Measurements from ENCODE around the gene SORCS2. TPM values are rescaled to one million over a fixed set of nuclear protein-coding genes. Genes with fewer than 3 reads are reported as not detected.

Gene SORCS2
- total and polyA plus RNA-seq, 2 of the 4 experiments (the other 2 are of a cell fraction): 0.36 to 0.62 TPM

- no peaks in the 10 kb centered on the region for H3K4me1 ChIP-seq (ENCODE audit: control insufficient read depth, insufficient read depth, low read length)
- H3K4me3 ChIP-seq (ENCODE audit: insufficient read depth, low read depth, low read length): no peak overlapping the region
- in situ Hi-C loops (cut with MboI; ENCODE audit: low sequenced_read_pairs): no loop called here
- H2BK15ac ChIP-seq (ENCODE audit: low read depth, low read length): no peak overlapping the region
- H2AK5ac ChIP-seq (ENCODE audit: low read depth, low read length): no peak overlapping the region
- H3K14ac ChIP-seq (replicated peaks; ENCODE audit: low read depth, low read length): no peak overlapping the region
- POLR2A ChIA-PET (ENCODE audit: unreplicated experiment): no interaction called here
- no peaks in the 10 kb centered on the region for H3K9me1 ChIP-seq (ENCODE audit: insufficient read depth, low read length)
- no peak overlapping the region for H2BK20ac ChIP-seq (ENCODE audit: low read depth, low read length)
- no TSS peak for BruUV-seq (replicated peaks)
- H3K79me1 ChIP-seq (ENCODE audit: low read depth in 1 of 2, low read length in 2 of 2): no peaks in the 10 kb centered on the region
- peak; percentile 85 for ATAC-seq (ENCODE audit: low read depth)
- dilution Hi-C loops (cut with HindIII; ENCODE audit: low sequenced_read_pairs, unreplicated experiment): no loop called here
- 56% methylated on average over 9 of the region's 12 CpGs; no CpG with 5 or more reads in 1 of the 2 experiments for WGBS, 2 experiments (ENCODE audit: extremely low coverage in 2 of 2, insufficient read length in 1 of 2)
- H3K4me2 ChIP-seq (ENCODE audit: low read depth, low read length): no peak overlapping the region
- H3K4ac ChIP-seq (ENCODE audit: low read depth, low read length): no peak overlapping the region
- H3K56ac ChIP-seq (ENCODE audit: extremely low read depth, insufficient read depth, low read length): no peak overlapping the region
- H4K91ac ChIP-seq (ENCODE audit: insufficient read depth, low read depth, low read length): no peak overlapping the region
- H3K9me3 ChIP-seq (ENCODE audit: control insufficient read depth, insufficient read depth, low read length): no peaks in the 10 kb centered on the region
- TF ChIP-seq NFE2L2 (IDR thresholded peaks at IDR 0.05; ENCODE audit: low read depth, low read length) (no peak), CTCF (conservative IDR thresholded peaks at IDR 0.05; ENCODE audit: low read depth, low read length) (peak; percentile 53), RAD21 (IDR thresholded peaks at IDR 0.05; ENCODE audit: low read length) (peak; percentile 46)
- no peak overlapping the region for H4K5ac ChIP-seq (ENCODE audit: low read depth, low read length)
- H2AFZ ChIP-seq (replicated peaks; ENCODE audit: low read length, poor library complexity): peak overlapping the region; percentile 70
- intact Hi-C loops (cut with micrococcal nuclease): no loop called here
- peak overlapping the region; percentile 42 for H2AK9ac ChIP-seq (replicated peaks; ENCODE audit: low read depth, low read length, poor library complexity)
- H3K27me3 ChIP-seq (ENCODE audit: control insufficient read depth, insufficient read depth, low read length): peaks cover 43% of the 10 kb centered on the region
- no peak overlapping the region for H3K27ac ChIP-seq (ENCODE audit: insufficient read depth, low read length)
- no peak overlapping the region for H3K23ac ChIP-seq (ENCODE audit: low read depth, low read length)
- peak; percentile 25 for DNase-seq
- H4K8ac ChIP-seq (ENCODE audit: low read depth in 2 of 2, low read length in 2 of 2): no peak overlapping the region
- no peak overlapping the region for H3K9ac ChIP-seq (ENCODE audit: low read depth, low read length)
- no peak overlapping the region for H2BK5ac ChIP-seq (ENCODE audit: low read depth, low read length, poor library complexity, severe bottlenecking)
- H4K20me1 ChIP-seq (ENCODE audit: insufficient read depth, low read length): no peaks in the 10 kb centered on the region
- CTCF ChIA-PET: interaction anchor here (1.0 to 1.2 kb wide), 5 partner anchors 10 to 88 kb away, joined by 3 to 6 read pairs (median 3); no protein-coding TSS in a partner anchor
- no peaks in the 10 kb centered on the region for H3K36me3 ChIP-seq (ENCODE audit: control insufficient read depth, insufficient read depth, low read length)
- H3K18ac ChIP-seq (ENCODE audit: low read depth, low read length): no peak overlapping the region
- H2BK120ac ChIP-seq (ENCODE audit: low read depth, low read length): no peak overlapping the region
These were observed 35.4 kb upstream of the SORCS2 start for GRCh38 chr4:7156761-7157488.
